HepG2 (cell line): Measurements from ENCODE around the gene VPS26B. TPM values are rescaled to one million over a fixed set of nuclear protein-coding genes. Genes with fewer than 3 reads are reported as not detected.

Source experiments
- ATAC-seq: fragments of 200-7000 bp; cut with Tn5 transposase; 3 replicates; pipeline ENCODE4 v1.9.1; 2020; ENCODE audit warnings: mild to moderate bottlenecking, moderate library complexity
- BruUV-seq: library from RNA; stranded (reverse); fragments of 400-500 nt; replicated peaks from 2 replicates; lab custom pipeline; 2021; lab: Mats Ljungman, UMichigan
- CTCF ChIA-PET: fragments of 300-600 bp; formaldehyde crosslinking; extraction: SDS; loops from one replicate; lab custom pipeline; 2021; ENCODE audit warnings: low total read pairs, inconsistent platforms, low intra/inter-chr PET ratio; lab: Yijun Ruan, JAX
- POLR2A ChIA-PET: fragments of 350-600 bp; sonication (Branson Sonifier 250); formaldehyde crosslinking; loops from one replicate; lab custom pipeline; 2020; ENCODE audit warnings: antibody characterized with exemption, inconsistent platforms; lab: Yijun Ruan, JAX
- DNase-seq: peaks from one replicate; pipeline ENCODE4 v3.0.0-alpha.2; 2015; ENCODE audit warnings: low spot score
- FAIRE-seq: peaks from 3 replicates; lab custom pipeline; 2011; peaks lifted over from hg19 to GRCh38; lab: Jason Lieb, UNC
- H2AFZ ChIP-seq: one replicate; pipeline ENCODE4 v1.6.1; 2011; ENCODE audit warnings: low read length, inconsistent platforms
- H3K27ac ChIP-seq: fragments of 300-600 bp; 3 replicates; pipeline ENCODE4 v1.8.0; 2011; ENCODE audit warnings: mixed run types, mild to moderate bottlenecking, mixed read lengths, low read length, inconsistent platforms; ENCODE audit not compliant: insufficient read depth; ENCODE audit errors: extremely low read length
- H3K27me3 ChIP-seq, 2 experiments: fragments of 200-600 bp in 1 of 2; 2 replicates in 1 of 2; 3 replicates in 1 of 2; pipeline versions ENCODE4 v1.6.0 to v1.8.0; 2011; ENCODE audit warnings: low read length in 2 of 2, mild to moderate bottlenecking in 2 of 2, moderate library complexity in 2 of 2, inconsistent platforms in 1 of 2; ENCODE audit not compliant: insufficient read depth in 2 of 2, control insufficient read depth in 1 of 2
- H3K36me3 ChIP-seq, 2 experiments: fragments of 200-600 bp in 1 of 2; replicated peaks in 1 of 2; 2 replicates in 1 of 2; 3 replicates in 1 of 2; pipeline versions ENCODE4 v1.5.1 to v1.8.0; 2011; ENCODE audit warnings: low read length in 2 of 2, inconsistent platforms in 1 of 2; ENCODE audit not compliant: insufficient read depth in 2 of 2, control insufficient read depth in 1 of 2
- H3K4me1 ChIP-seq: 2 replicates; pipeline ENCODE4 v1.5.1; 2012; ENCODE audit warnings: low read length, inconsistent platforms; ENCODE audit not compliant: insufficient read depth
- H3K4me2 ChIP-seq: 2 replicates; pipeline ENCODE4 v1.6.0; 2011; ENCODE audit warnings: low read depth, low read length, inconsistent platforms
- H3K4me3 ChIP-seq, 3 experiments: fragments of 200-600 bp in 1 of 3; sonication (generic), shearing (Covaris generic) in 1 of 3; replicated peaks in 1 of 3; 2 replicates each; pipeline ENCODE4 v1.5.1; 2011 to 2016; ENCODE audit warnings: low read length in 3 of 3, inconsistent platforms in 2 of 3, low read depth in 2 of 3, mild to moderate bottlenecking in 2 of 3, control low read depth in 1 of 3, mixed read lengths in 1 of 3; ENCODE audit not compliant: insufficient read depth in 1 of 3
- H3K79me2 ChIP-seq: one replicate; pipeline ENCODE4 v1.6.1; 2011; ENCODE audit warnings: low read length, inconsistent platforms; ENCODE audit not compliant: insufficient read depth
- H3K9ac ChIP-seq: 2 replicates; pipeline ENCODE4 v1.6.0; 2011; ENCODE audit warnings: mild to moderate bottlenecking, low read depth, low read length, inconsistent platforms; ENCODE audit not compliant: insufficient read depth
- H3K9me3 ChIP-seq: 2 replicates; pipeline ENCODE4 v1.5.1; 2012; ENCODE audit warnings: mild to moderate bottlenecking, low read length
- H4K20me1 ChIP-seq: 2 replicates; pipeline ENCODE4 v1.6.0; 2011; ENCODE audit warnings: inconsistent platforms, mild to moderate bottlenecking, low read length, moderate library complexity; ENCODE audit not compliant: insufficient read depth
- ARNT2 ChIP-seq: sonication (generic); formaldehyde crosslinking; IDR thresholded peaks from 2 replicates; pipeline ENCODE4 v1.8.0; 2022; ENCODE audit warnings: mild to moderate bottlenecking, low read depth, missing genetic modification reagents, moderate library complexity
- NFKB2 ChIP-seq: sonication (generic); formaldehyde crosslinking; IDR thresholded peaks from 2 replicates; pipeline ENCODE4 v1.4.0; 2020; ENCODE audit warnings: missing genetic modification reagents, borderline replicate concordance
- POGK ChIP-seq: sonication (generic); formaldehyde crosslinking; conservative IDR thresholded peaks from 2 replicates; pipeline ENCODE4 v1.8.0; 2022; ENCODE audit warnings: mild to moderate bottlenecking, moderate library complexity, missing genetic modification reagents
- USF2 ChIP-seq, 2 experiments: sonication (generic) in 1 of 2; formaldehyde crosslinking in 1 of 2; IDR thresholded peaks; 2 replicates each; pipeline versions ENCODE4 v1.5.1 to v1.6.1; 2011 to 2020; ENCODE audit warnings: borderline replicate concordance in 1 of 2, low read depth in 1 of 2, low read length in 1 of 2, mild to moderate bottlenecking in 1 of 2, missing genetic modification reagents in 1 of 2, moderate library complexity in 1 of 2
- ZFP41 ChIP-seq: sonication (generic); formaldehyde crosslinking; IDR thresholded peaks from 2 replicates; pipeline ENCODE4 v1.4.0; 2020; ENCODE audit warnings: mild to moderate bottlenecking, missing genetic modification reagents, borderline replicate concordance
- ZNF275 ChIP-seq: sonication (generic); formaldehyde crosslinking; IDR thresholded peaks from 2 replicates; pipeline ENCODE4 v1.8.0; 2022; ENCODE audit warnings: missing genetic modification reagents, mild to moderate bottlenecking, inconsistent platforms, borderline replicate concordance
- ZNF468 ChIP-seq: sonication (generic); formaldehyde crosslinking; IDR thresholded peaks from 2 replicates; pipeline ENCODE4 v1.8.0; 2022; ENCODE audit warnings: mild to moderate bottlenecking, moderate library complexity, missing genetic modification reagents
- ZNF549 ChIP-seq: sonication (generic); formaldehyde crosslinking; IDR thresholded peaks from 2 replicates; pipeline ENCODE4 v1.5.0; 2020; ENCODE audit warnings: missing genetic modification reagents
- ZNF766 ChIP-seq: sonication (generic); formaldehyde crosslinking; IDR thresholded peaks from 2 replicates; pipeline ENCODE4 v1.5.0; 2020; ENCODE audit warnings: missing genetic modification reagents, borderline replicate concordance
- WGBS: methylation state at CpG from one replicate; pipeline ENCODE4 v1.1.6; 2017; ENCODE audit warnings: low lambda C conversion rate; 5-methylcytosine and 5-hydroxymethylcytosine counted together
- in situ Hi-C: cut with HindIII; loops from 2 replicates; pipeline ENCODE4 v1.10.0; 2017; ENCODE audit warnings: low pct_unique_long_range_greater_than_20kb; ENCODE audit not compliant: extremely low pct_ligation_motif_present
- intact Hi-C: fragments of 100-400 bp; cut with micrococcal nuclease; formaldehyde crosslinking; loops from one replicate; pipeline ENCODE4 v1.10.0; 2022; ENCODE audit not compliant: unreplicated experiment
- polyA plus RNA-seq, 8 experiments: library from polyadenylated mRNA; depleted of rRNA in 3 of 8; stranded (reverse) in 7 of 8; unstranded in 1 of 8; fragments of >200 nt; fragmentation: Illumina TruSeq in 4 of 8; extraction: Trizol in 4 of 8; gene quantifications; 2 replicates each; pipeline versions ENCODE4 v1.2.1 to v1.2.3, GENCODE V29; 2011 to 2016; ENCODE audit warnings: low read depth in 4 of 8, missing spikeins in 1 of 8, mixed read lengths in 1 of 8; ENCODE audit not compliant: insufficient read depth in 1 of 8
- total RNA-seq, 5 experiments: library from RNA; depleted of rRNA; stranded (reverse); fragments of >200 nt; fragmentation: Illumina TruSeq; extraction: Trizol; gene quantifications; 2 replicates each; pipeline ENCODE4 v1.2.3, GENCODE V29; 2016; ENCODE audit warnings: low read depth in 1 of 5
- TF ChIP-seq, protein P1 (sequence below): sonication (generic); formaldehyde crosslinking; IDR thresholded peaks from 2 replicates; pipeline ENCODE4 v1.4.0; 2020; ENCODE audit warnings: missing genetic modification reagents

Gene VPS26B
- total and polyA plus RNA-seq, 2 of the 13 experiments (the other 11 are each of a cell fraction or from before 2014, with no cell fraction given), result 20.2 to 23.2 TPM

DNA sequence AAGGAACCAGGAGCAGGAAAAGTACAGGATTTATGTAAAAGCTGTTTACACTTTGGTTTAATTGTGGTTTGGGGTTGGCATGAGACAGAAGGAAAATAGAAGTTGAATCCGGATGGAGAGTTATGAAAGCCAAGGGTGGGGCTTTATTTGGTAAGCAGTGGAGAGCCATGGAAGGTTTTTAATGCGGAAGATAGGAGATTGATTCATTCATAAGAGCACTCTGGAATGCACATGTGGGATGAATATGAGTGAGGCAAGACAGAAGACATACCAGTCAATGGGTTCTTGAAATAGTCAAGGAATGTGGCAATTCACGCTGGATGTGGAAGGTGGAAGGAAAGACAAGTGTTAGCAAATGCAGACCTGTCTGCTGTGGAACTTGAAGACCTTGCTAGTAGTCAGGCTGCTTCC, 42.4 kb downstream of the VPS26B start:
- BruUV-seq, result no TSS peak

More for the DNA sequence above, 42.4 kb downstream of the VPS26B start:
- CTCF ChIA-PET, result no interaction called here
- H3K36me3 ChIP-seq, result peaks cover 2 to 12% of the 10 kb centered on the region in 2 experiments; a peak in 3 of 5 replicates
- H3K4me3 ChIP-seq, result no peak overlapping the region
- DNase-seq (no peak), FAIRE-seq (no peak)
- H3K4me2 ChIP-seq, result no peak overlapping the region
- no peaks in the 10 kb centered on the region for H3K79me2 ChIP-seq
- H2AFZ ChIP-seq, result no peak overlapping the region
- in situ Hi-C loops (no loop called here), intact Hi-C loops (no loop called here)
- H3K9ac ChIP-seq, result no peak overlapping the region
- TF ChIP-seq ZNF766 (CRISPR knock-in tag) (no peak), ZNF275 (CRISPR knock-in tag) (no peak), NFKB2 (CRISPR knock-in tag) (no peak), POGK (CRISPR knock-in tag) (no peak), USF2 (IDR thresholded peaks at IDR 0.05; ENCODE audit: low read depth, low read length) (no peak), USF2 (CRISPR knock-in tag; IDR thresholded peaks at IDR 0.05; ENCODE audit: borderline replicate concordance) (no peak), ZNF468 (no peak), ARNT2 (CRISPR knock-in tag) (no peak), ZNF549 (no peak), ZFP41 (CRISPR knock-in tag) (no peak)
- TF ChIP-seq, protein P1, sequence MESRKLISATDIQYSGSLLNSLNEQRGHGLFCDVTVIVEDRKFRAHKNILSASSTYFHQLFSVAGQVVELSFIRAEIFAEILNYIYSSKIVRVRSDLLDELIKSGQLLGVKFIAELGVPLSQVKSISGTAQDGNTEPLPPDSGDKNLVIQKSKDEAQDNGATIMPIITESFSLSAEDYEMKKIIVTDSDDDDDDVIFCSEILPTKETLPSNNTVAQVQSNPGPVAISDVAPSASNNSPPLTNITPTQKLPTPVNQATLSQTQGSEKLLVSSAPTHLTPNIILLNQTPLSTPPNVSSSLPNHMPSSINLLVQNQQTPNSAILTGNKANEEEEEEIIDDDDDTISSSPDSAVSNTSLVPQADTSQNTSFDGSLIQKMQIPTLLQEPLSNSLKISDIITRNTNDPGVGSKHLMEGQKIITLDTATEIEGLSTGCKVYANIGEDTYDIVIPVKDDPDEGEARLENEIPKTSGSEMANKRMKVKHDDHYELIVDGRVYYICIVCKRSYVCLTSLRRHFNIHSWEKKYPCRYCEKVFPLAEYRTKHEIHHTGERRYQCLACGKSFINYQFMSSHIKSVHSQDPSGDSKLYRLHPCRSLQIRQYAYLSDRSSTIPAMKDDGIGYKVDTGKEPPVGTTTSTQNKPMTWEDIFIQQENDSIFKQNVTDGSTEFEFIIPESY (CRISPR knock-in tag), result no peak
- TF ChIP-seq, all 625 proteins: peak for 0
- ATAC-seq, result no peak
- H4K20me1 ChIP-seq, result no peaks in the 10 kb centered on the region
- H3K4me1 ChIP-seq, result peaks cover 5% of the 10 kb centered on the region
- 83% methylated on average over 3 of the region's 3 CpGs for WGBS
- H3K27ac ChIP-seq, result no peak overlapping the region
- POLR2A ChIA-PET, result no interaction called here
- no peaks in the 10 kb centered on the region for H3K9me3 ChIP-seq
- H3K27me3 ChIP-seq, result peaks cover 0 to 5% of the 10 kb centered on the region in 2 experiments; a peak in 1 of 5 replicates
